GM19351 (cell line): ENCODE results near the gene SEMA3E.
"Not testable (repeated sequence)": the region's sequence is repeated elsewhere in the genome, so short reads cannot be mapped to it uniquely, and the experiment has no call there.

Experiments
- ATAC-seq: cut with Tn5 transposase; IDR thresholded peaks from one replicate; pipeline ENCODE4 v1.9.1; 2021; ENCODE audit warnings: mild to moderate bottlenecking, moderate library complexity; ENCODE audit not compliant: unreplicated experiment

Gene SEMA3E

DNA sequence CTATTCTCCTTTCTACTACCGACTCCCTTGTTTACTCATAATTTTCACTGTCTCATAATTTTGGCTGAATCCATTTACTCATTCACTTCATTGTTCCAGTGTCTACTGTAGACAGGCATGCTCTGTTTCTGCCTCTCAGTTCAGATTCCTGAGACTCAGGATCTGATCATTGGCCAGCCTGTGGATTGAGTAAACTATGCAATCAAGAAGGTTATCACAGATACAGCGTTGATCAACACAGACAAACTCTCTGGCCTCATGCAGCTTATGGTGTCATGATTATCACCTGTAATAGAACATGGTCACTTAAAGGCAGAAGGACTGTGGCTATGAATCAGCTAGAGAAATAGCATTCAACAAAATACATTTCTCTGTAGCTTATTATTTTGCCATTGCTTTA, 86.0 kb downstream of the SEMA3E start:
- no peak for ATAC-seq

DNA sequence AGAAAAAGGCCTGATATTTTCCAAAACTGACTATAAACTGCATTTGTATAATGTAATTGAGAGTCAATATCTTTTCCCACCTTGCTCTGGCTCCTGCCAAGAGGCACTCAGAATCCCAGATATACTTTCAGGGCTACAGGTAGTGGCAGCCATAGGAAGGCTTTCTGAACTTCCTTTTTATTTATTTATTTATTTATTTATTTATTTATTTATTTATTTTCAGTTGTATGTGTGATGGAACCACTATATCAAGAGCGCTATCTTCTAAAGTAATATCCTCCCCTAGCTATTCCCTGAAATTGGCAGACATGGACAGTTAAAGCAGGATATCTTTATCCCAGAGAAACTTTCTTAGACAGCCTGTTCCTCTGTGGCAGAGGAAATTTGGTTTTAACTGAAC, 86.7 kb downstream of the SEMA3E start:
- ATAC-seq = no peak

DNA sequence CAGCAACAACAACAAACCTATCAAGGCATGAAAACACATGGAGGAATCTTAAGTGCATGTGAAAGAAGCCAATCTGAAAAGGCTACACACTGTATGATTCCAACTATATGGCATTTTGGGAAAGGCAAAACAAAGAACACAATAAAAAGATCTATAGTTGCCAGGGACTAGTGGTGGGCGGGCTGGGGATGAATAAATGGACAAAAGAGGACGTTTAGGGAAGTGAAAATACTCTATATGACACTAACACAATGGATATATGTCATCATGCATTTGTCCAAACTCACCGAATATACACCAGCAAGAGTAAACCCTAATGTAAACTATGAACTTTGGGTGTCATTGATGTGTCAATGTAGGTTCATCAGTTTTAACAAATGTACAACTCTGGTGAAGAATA, 89.1 kb downstream of the SEMA3E start:
- ATAC-seq = no peak

DNA sequence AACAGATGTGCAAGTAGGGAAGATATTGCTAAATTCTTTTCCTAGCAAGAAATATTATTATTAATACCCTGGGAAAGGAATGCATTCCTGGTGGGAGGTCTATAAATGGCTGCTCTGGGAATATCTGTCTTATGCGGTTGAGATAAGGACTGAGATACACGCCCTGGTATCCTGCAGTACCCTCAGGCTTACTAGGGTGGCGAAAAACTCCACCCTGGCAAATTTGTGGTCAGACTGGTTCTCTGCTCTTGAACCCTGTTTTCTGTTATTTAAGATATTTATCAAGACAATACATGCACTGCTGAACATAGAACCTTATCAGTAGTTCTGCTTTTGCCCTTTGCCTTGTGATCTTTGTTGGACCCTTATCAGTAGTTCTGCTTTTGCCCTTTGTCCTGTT, 96.4 kb downstream of the SEMA3E start:
- not testable (repeated sequence) for ATAC-seq

DNA sequence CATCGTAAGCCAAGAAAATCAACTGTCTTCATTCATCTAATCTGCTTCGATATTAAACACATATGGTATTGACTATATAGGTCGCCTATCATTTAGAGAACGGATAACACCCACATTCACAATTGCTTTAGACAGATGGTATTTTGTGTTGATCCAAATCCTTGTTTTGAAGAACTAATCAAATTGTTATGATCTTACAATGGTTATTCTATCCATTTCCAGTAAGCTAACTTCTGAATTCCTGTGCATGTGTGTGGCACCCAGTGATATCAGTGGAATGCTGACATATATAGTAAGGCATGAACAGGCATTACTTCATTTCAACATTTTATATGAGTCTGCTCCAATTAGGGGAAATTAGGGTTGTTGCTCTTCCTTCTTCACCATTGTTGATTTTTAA, 98.8 kb downstream of the SEMA3E start:
- no peak for ATAC-seq

DNA sequence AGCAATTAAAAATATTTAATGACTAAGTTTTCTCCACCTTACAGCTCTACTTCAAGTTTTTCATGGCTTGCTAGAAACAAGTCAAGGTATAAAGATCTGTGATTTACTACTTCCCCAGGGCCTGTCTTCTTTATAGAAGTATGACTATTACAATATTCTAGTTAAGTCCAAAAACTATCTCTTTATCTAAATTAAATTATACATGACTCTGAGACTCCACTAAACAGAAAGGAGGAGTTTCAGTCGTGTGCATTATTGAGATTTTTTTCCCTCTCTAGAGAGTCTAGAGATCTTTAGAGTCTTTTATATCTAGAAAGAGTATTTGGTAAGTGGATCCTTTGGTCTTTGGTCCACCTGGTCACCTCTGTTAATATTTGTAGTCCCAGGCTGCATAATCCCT, 100.7 kb downstream of the SEMA3E start:
- ATAC-seq = no peak

DNA sequence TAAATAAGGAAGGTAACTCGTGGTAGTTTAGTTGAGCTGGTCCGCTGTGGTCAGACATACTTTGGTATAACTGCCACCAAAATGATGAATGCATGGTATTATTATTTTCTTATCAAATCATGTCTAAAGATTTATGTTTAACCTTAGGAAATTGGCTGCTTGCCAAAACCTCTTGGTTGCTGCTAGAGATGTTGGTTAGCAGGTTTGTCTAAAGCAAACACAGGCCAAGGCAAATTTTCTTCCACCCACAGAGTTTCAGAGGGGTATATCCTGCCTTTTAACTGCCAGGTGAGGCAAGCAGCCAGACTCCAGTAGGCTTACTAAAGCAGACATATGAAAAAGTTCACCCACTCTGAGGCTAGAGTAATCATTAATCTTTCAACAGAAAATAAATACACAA, 101.4 kb downstream of the SEMA3E start:
- peak; percentile 74 for ATAC-seq

DNA sequence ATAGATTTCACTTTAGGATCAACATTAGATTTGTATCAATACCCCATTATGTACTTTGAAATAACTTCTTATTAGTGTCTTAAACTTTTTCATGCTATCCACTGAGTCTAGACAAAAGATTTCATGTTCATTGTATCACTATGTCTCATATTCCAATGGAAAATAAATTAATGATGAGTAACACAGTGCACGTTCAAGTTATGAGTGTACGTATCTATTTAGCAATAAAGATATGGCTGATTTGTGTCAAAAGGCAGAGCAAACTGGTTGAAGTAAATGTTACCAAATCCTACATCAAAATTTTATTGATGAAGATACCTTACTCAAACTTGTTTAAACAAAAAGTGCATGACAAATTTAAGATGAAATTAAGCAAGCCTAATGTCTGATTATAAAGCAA, 102.4 kb downstream of the SEMA3E start:
- no peak for ATAC-seq

DNA sequence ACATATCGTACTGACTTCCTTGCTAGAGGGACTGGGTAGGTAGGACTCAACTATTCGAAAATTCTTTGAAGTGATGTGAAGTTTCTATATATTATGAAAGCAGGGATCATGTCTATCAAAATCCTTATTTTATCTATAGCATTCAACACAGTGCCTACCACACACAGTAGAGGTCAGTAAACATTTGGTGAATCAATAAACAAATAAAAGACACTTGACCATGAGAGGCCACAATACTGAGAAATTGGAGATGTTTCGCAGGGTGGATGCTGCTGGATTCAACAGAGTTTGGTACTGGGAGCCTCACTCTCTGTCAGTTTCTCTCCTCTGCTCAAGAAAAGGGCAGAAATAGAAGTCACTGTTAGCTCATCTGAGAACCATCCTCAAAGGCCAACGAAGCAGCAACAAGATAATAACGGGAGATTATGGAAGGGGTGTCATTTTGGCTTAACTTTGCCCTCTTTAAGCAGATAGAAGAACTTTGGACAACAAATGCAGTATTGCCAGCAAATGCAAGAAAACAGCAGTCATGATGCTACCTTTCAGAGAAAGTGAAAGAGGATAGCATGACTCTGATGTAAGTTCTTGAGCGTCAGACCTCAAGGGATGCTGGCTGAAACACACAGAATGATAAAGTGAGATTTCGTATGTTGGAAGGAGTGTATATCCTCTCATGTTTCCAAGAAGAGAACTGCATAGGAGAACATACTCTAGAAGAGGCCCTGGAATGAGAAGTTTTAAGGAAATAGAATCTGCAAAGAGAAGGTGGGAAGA, 107.6 kb downstream of the SEMA3E start:
- no peak for ATAC-seq

DNA sequence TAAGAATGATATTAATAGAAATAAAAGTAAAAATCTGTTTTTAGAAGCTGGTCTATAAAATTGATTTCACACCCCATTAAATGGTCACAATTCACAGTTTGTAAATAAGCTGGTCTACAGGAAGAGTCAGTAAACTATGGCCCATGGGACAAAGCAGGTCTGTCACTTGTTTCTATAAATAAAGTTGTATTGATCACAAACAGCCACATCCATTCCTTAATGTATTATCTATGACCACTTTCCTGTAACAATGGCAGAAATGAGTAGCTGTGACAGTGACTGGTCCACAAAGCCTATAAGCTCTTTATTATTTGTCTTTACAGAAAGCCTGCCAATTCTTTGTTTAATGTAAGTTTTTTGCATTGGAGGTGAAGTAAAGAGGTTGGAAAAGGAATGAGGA, 114.5 kb downstream of the SEMA3E start:
- ATAC-seq = no peak

DNA sequence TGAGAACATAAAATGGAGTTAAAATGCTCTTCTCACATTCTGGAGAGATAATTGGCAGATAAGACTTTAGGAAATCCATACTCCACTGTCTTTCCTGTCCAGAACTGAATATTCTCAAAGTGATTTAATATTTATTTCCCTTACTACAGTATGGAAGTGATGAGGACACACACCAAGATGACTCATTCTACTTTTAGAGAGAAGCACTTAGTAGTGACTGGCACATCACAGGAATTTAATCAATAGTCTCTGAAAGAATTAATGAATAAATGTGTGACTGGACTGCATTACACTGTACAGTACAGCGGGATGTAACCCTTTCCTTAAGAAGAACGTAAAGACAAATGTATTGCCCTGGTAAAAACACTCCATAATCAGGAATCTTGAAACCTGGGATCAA, 116.7 kb downstream of the SEMA3E start:
- no peak for ATAC-seq

DNA sequence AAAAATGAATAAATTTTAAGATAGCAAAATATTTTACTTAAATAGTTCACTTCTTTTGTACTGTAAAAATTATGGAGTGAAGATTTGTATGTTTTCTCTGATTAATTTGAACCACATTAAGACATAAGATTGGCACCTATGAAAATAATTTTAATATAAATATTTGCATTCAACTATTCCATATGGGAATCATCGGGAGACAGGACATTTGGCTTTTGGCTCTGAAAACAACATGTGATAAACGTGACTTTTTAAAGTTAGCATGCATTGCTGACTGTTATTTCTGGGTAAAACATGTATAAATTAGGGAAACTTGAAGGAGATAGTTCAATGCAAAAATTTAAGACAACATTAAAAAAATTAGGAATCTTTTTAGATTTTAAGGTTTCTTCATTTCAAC, 117.2 kb downstream of the SEMA3E start:
- ATAC-seq = no peak

DNA sequence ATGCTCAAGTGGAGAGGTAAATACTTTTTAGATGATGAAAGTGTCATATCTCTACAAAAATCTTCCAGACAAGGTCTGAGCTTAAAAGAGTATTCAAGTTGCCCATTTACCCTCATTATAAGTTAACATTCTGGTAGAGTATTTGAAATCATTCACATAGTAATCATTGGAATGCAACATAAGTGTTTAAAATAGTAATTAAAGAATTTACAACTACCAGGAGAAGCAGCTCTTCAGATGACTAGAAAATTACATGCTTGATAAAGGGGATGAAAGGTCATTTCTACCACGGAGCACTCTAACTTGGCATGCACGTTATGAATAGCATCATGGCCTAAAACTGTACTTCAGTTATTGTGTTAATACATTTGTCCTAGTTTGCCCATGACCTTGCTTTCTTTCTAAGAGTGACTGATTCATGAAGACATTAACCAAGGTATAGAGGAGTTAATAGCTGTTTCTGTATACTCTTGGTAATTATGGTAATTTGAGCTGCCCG, 120.0 kb downstream of the SEMA3E start:
- ATAC-seq = no peak

DNA sequence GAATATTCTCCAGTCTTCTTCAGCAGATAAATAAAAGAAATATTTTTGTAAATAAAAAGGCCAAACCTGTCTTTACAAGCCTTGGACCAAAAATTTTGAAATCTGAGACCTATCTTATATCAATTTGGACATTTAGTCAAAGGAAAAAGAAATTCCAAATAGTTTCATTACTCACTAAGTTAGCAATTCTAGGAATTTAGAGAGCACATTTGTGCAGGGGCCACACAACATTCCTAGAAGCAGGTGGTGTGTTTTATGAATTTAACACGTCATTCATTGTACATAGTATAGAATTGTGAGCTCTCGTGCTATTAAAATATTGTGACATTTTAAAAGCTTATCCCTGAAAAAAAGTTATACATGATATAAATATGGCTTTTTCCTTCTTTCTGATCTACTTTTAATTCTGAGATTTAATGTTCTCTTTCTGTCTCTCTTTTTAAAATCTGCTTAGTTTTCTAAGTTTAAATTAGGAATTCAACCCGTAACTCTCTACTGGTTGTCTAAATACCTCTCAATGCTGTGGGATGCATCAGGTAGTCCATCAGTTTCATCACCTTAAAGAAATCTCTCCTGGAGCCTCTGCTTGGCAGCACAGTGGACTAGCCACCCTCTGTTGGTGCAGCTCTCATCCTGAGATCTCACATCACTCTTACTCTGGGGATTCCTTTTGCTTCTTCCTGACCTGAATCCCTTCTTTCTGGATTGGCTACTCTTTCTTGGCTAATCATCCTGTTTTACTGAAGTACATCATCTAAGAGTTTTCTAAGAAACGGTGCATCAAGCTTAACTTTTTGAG, 124.5 kb downstream of the SEMA3E start:
- ATAC-seq = no peak

DNA sequence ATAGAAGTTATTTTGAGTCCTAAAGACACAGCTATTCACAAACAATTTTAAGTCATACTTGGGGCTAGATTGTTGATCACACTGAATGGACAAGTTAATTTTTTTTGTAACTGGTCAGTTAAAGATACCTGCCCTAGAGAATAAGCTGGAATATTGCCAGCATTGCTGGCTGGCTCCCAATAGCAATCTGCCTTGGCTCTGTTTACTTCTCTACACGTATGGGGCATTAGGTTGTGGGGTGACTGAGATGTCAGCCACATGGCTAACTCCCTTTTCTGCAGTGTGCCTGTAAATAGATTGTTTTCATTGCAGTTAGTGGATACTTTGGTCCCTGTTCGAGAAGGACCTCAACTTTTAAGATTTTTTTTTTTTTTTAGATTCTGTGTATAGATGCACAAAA, 128.2 kb downstream of the SEMA3E start:
- ATAC-seq = no peak

DNA sequence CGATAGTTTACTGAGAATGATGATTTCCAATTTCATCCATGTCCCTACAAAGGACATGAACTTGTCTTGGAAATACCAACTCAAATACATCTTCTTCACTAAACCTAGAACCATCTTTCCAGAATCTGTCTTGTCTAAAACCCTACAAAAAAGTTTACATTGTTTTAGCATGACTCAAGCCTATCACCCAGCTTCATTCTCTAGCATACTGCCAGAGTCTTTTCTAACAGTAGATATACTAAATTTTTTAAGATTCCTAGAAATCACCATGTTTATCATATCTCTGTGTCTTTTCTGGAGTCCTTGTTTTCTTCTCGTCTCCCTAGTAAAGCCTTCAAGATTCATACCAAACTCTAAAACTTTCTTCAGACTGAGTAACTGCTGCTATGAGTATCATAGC, 129.7 kb downstream of the SEMA3E start:
- ATAC-seq = no peak

DNA sequence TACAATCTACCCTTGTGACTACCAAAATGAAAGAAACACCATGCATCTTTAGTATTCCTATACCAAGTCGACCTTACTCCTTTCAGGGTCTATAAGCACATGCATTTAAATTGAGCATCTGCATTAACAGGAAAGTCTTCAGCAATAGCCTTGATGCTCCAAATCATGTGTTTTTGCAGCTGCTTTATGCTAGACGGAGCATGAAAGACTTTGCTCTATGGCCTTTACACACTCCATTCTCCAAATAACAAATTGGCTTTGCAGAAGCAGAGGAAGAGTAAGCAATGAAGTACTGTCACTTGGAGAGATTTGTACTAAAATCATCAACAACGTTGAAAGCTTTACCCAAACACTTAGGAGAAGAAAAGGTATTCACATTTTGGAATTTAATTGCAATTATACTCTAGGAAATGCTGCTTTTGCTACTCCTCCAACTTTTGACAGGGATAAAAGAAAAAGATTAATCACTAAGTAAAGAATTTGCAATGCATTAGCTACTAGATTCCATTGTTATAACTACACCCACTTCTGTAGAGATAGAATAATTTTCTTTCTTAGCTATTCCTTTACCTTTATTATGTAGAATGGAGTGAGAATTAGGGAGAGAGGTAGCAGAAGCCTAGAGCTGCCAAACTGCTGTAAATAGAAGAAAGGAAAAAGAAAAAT, 131.8 kb downstream of the SEMA3E start:
- ATAC-seq = no peak

DNA sequence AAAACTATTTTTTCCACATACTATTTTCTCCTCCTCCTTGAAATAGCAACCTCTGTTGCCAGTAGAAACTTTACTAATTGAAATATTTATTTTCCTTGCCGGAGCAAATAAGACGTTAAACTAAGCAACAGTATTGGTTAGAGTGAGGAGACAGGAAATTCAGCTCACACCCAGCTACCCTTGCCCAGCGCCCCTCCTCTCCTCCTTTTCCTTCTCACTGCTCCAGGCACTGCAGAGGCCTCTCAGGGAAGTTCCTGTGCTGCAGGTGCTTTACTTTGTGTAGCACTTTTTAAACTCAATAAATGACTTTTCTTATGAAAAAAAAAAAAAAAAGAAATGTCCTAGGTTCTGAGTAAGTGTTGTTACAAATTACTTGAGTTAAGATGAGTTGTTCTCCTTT, 134.0 kb downstream of the SEMA3E start:
- ATAC-seq = no peak

DNA sequence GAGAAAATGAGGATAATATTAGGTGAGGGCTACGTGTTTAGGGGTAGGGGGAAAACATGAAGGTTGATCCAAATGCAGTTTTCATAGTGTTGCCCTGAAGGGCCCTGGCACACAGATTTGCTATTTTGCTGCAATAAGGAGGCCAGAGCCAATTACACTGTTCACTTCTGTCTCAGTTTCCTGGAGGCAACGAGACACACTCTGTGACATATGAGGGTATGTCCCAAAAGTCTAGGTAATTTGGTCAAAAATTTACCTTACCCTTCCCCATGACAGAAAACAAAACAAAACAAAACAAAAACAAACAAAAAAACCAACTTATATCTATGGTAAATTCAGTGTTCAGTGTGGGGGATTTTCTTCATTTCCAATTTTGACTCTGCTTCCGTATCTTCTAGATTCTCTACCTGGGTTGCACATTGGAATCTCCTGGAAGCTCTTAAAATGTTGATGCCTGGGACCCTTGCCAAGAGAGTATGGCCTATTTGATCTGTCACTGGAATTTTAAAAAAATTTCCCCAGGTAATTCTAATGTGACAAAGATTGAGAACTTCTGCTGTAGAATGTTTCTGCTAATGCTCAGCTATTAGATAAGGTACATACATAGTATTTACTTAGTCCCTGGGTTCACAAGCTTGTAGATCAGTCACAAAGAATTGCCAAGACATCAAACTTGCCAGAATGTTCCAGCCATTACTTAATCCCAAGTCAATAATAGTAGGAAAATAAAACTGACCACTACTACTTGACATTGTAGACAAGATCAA, 139.5 kb downstream of the SEMA3E start:
- ATAC-seq = no peak

DNA sequence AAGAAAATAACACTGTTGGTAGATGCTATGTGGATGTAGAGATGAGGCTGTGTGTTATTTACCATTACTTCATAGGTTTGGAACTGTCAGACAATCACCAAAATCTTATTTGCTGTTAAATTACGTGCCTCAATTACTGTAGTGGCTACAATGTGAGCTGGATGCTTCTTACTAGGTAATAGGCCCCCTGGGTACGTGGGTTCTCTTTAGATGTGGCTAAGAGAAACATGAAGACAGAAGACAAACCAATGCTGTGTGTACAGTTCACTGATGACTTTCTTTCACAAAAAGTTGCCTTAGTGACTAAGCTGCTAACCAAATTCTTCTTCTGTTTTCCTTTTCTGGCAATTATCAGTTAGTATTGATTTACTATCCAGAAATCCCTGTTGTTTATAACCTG, 144.6 kb downstream of the SEMA3E start:
- no peak for ATAC-seq

DNA sequence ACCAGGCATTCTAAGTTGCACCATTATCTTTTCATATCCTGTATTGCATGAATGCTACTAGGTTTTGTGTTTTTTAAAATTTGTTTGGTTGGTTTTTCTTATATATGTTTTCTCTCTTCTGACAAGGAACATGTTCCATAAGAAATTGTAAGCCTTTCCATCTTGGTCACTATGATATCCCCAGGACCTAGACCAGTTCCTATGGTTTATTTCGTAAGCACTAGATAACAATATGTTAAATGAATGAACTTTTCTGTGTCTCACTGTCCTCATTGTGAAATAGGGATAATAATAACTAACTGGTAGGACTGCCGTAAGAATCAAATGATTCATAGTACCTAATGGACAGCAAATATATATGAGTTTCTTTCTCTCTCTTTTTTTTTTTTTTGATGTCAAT, 146.3 kb downstream of the SEMA3E start:
- no peak for ATAC-seq
